Gastrocnemius medialis (tissue), 4 donors: ENCODE measurements around the gene ADAMTSL3. TPM values are rescaled to one million over a fixed set of nuclear protein-coding genes. Genes with fewer than 3 reads are reported as not detected.

Experiments used
- ATAC-seq, 2 donors: fragments of 150-250 bp; one replicate each; pipeline ENCODE4 v1.9.1; 2016
- DNase-seq, 2 donors: peaks; one replicate each; pipeline ENCODE4 v3.0.0-alpha.2; 2019
- H3K27ac ChIP-seq, 4 donors: fragments of 200-600 bp; sonication (generic); 1 replicate in 1 of 4; 2 replicates in 3 of 4; pipeline ENCODE4 v1.5.1; 2016 to 2018; ENCODE audit warnings: mild to moderate bottlenecking in 2 of 4, moderate library complexity in 1 of 4
- H3K27me3 ChIP-seq, 3 donors: fragments of 200-600 bp; sonication (generic) in 2 of 3; 1 replicate in 1 of 3; 2 replicates in 2 of 3; pipeline versions ENCODE4 v1.5.1 to v1.6.0; 2016 to 2019; ENCODE audit warnings: mild to moderate bottlenecking in 1 of 3, moderate library complexity in 1 of 3
- H3K36me3 ChIP-seq, 2 donors: fragments of 200-600 bp; sonication (generic) in 1 of 2; one replicate each; pipeline ENCODE4 v1.5.1; 2017 to 2018
- H3K4me1 ChIP-seq, 2 donors: fragments of 200-600 bp; sonication (generic) in 1 of 2; one replicate each; pipeline ENCODE4 v1.5.1; 2016 to 2017; ENCODE audit warnings: mild to moderate bottlenecking in 2 of 2
- H3K4me3 ChIP-seq, 4 donors: fragments of 200-600 bp; sonication (generic) in 3 of 4; 1 replicate in 1 of 4; 2 replicates in 3 of 4; pipeline ENCODE4 v1.5.1; 2016 to 2019; ENCODE audit warnings: mild to moderate bottlenecking in 2 of 4
- H3K9me3 ChIP-seq, 3 donors: fragments of 200-600 bp; sonication (generic) in 2 of 3; 1 replicate in 1 of 3; 2 replicates in 2 of 3; pipeline ENCODE4 v1.5.1; 2016 to 2019
- POLR2A ChIP-seq, 2 donors: fragments of 450-650 bp; IDR thresholded peaks; one replicate each; pipeline ENCODE4 v1.6.1; 2017; ENCODE audit warnings: antibody characterized with exemption in 2 of 2, mild to moderate bottlenecking in 2 of 2, moderate library complexity in 2 of 2
- in situ Hi-C, 4 donors: fragments of 200-750 bp; cut with MboI; loops; one replicate each; pipeline versions ENCODE4 v1.15.0 to v1.8.0; 2017; ENCODE audit warnings: low sequenced_read_pairs in 4 of 4
- intact Hi-C: fragments of 100-400 bp; cut with DNase I; formaldehyde crosslinking; loops from one replicate; pipeline ENCODE4 v1.15.1; 2023; ENCODE audit warnings: low total_unique reads
- total RNA-seq, 4 donors: library from RNA; depleted of rRNA; stranded (reverse); fragments of >200 nt; gene quantifications; one replicate each; pipeline versions ENCODE4 v1.1.0 to v1.2.3, GENCODE V29; 2016
- TF ChIP-seq, protein P1 (sequence below), 5 experiments: fragments of 450-650 bp in 3 of 5; fragments of 200-600 bp in 2 of 5; sonication (generic) in 2 of 5; IDR thresholded peaks in 4 of 5; conservative IDR thresholded peaks in 1 of 5; 1 replicate in 4 of 5; 2 replicates in 1 of 5; pipeline ENCODE4 v1.5.1; 2016 to 2019; ENCODE audit warnings: antibody characterized with exemption in 5 of 5, mild to moderate bottlenecking in 3 of 5, moderate library complexity in 3 of 5

ADAMTSL3 gene
- total RNA-seq, 4 donors from 2014 or later = 0.66 to 2.9 (median 0.76) TPM

GRCh38 chr15:83845230-83845629 is 191.3 kb downstream of the ADAMTSL3 start:
- DNase-seq (no peak), ATAC-seq (peak; percentile 82 to 84)
- H3K4me3 ChIP-seq = no peak overlapping the region
- no peaks in the 10 kb centered on the region for H3K27me3 ChIP-seq
- TF ChIP-seq, protein P1, sequence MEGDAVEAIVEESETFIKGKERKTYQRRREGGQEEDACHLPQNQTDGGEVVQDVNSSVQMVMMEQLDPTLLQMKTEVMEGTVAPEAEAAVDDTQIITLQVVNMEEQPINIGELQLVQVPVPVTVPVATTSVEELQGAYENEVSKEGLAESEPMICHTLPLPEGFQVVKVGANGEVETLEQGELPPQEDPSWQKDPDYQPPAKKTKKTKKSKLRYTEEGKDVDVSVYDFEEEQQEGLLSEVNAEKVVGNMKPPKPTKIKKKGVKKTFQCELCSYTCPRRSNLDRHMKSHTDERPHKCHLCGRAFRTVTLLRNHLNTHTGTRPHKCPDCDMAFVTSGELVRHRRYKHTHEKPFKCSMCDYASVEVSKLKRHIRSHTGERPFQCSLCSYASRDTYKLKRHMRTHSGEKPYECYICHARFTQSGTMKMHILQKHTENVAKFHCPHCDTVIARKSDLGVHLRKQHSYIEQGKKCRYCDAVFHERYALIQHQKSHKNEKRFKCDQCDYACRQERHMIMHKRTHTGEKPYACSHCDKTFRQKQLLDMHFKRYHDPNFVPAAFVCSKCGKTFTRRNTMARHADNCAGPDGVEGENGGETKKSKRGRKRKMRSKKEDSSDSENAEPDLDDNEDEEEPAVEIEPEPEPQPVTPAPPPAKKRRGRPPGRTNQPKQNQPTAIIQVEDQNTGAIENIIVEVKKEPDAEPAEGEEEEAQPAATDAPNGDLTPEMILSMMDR (IDR thresholded peaks at IDR 0.05 in 4 of 5, conservative IDR thresholded peaks at IDR 0.05 in 1 of 5) = no peak
- TF ChIP-seq POLR2A (IDR thresholded peaks at IDR 0.05) = no peak
- H3K9me3 ChIP-seq = no peaks in the 10 kb centered on the region
- H3K27ac ChIP-seq = peak overlapping the region; percentile 38 to 67 (median 54)
- in situ Hi-C loops (no loop called here), intact Hi-C loops (no loop called here)
- H3K4me1 ChIP-seq = peaks cover 5 to 6% of the 10 kb centered on the region in 2 donors
- H3K36me3 ChIP-seq = no peaks in the 10 kb centered on the region

DNA sequence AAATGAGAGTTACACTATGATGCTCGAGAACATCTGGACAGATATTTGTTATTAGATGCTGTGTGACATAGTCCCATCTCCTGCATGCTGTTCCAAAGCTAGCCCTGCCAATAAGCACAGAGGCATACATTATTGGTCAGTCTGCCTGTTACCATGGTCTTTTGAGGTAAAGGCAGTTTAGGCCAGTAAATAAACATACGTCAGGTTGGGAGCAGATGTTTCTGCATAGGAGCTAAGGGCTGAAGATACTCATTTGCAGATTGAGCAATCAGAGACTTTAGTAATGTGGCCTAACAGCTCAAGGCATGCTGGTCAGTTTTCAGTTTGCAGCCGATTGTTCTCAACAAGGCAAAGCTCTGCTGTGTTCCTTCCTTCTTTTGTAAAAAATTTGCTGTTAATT is 192.9 kb downstream of the ADAMTSL3 start:
- peaks cover 5 to 6% of the 10 kb centered on the region in 2 donors for H3K4me1 ChIP-seq
- H3K27ac ChIP-seq = peak overlapping the region in 1 of 4 donors; percentile 38
- in situ Hi-C loops = no loop called here
- no peak for DNase-seq
- no peaks in the 10 kb centered on the region for H3K27me3 ChIP-seq
- TF ChIP-seq, protein P1 (IDR thresholded peaks at IDR 0.05 in 4 of 5, conservative IDR thresholded peaks at IDR 0.05 in 1 of 5) = no peak
- no peak for TF ChIP-seq POLR2A (IDR thresholded peaks at IDR 0.05)
- ATAC-seq = no peak
- no peak overlapping the region for H3K4me3 ChIP-seq
- intact Hi-C loops = no loop called here
- H3K9me3 ChIP-seq = no peaks in the 10 kb centered on the region
- no peaks in the 10 kb centered on the region for H3K36me3 ChIP-seq

DNA sequence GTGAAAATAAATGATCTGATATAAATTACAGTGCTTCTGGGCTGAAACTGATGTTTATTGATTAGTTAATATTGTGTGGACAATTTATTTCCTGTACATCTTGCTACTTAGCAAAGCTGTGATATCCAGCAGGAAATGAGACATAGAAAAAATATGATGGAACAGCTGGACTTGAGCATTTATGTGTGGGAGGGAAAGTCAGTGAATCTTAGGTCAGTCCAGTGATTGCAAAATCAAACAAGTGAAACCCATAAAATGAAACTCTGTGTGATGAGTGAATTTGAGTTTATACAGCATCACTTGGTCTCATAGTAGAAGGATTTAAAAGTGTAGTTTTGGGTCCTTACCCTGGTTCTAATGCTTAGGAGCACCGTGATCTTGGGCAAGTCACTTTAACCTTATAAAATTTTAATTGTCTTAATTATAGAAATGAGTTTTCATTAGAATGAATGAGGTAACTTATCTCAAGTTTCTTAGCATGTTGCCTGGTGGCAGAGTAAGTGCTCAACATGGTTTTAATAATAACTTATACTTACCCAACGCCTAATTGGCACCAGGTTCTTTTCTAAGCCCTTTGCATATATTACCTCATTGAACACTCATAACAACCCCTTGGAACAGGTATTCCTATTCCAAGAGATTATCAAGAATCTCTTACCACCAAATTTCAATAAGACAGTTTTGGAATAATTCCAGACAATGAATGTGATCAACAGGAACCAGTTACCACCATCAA is 194.6 kb downstream of the ADAMTSL3 start:
- intact Hi-C loops (no loop called here), in situ Hi-C loops (no loop called here)
- Histone ChIP-seq H3K9me3 (no peaks in the 10 kb centered on the region), H3K4me1 (peaks cover 5 to 6% of the 10 kb centered on the region in 2 donors), H3K4me3 (no peak overlapping the region), H3K36me3 (no peaks in the 10 kb centered on the region), H3K27ac (peak overlapping the region in 2 of 4 donors; percentile 0 to 36), H3K27me3 (no peaks in the 10 kb centered on the region)
- ATAC-seq (peak in 1 of 2 donors; percentile 45), DNase-seq (no peak)
- TF ChIP-seq, protein P1 (IDR thresholded peaks at IDR 0.05 in 4 of 5, conservative IDR thresholded peaks at IDR 0.05 in 1 of 5) = no peak
- TF ChIP-seq POLR2A (IDR thresholded peaks at IDR 0.05) = no peak

- Histone ChIP-seq H3K4me1 (peaks cover 5 to 6% of the 10 kb centered on the region in 2 donors), H3K27me3 (no peaks in the 10 kb centered on the region), H3K27ac (no peak overlapping the region), H3K4me3 (no peak overlapping the region), H3K9me3 (no peaks in the 10 kb centered on the region), H3K36me3 (no peaks in the 10 kb centered on the region)
- in situ Hi-C loops = no loop called here
- TF ChIP-seq, protein P1 (IDR thresholded peaks at IDR 0.05 in 4 of 5, conservative IDR thresholded peaks at IDR 0.05 in 1 of 5) = no peak
- TF ChIP-seq POLR2A (IDR thresholded peaks at IDR 0.05) = no peak
- DNase-seq (no peak), ATAC-seq (no peak)
- intact Hi-C loops = no loop called here
Measured at GRCh38 chr15:83850015-83850414, 196.1 kb downstream of the ADAMTSL3 start.
